ENCODE data around the gene SIGLEC5.

SIGLEC5 gene

DNA sequence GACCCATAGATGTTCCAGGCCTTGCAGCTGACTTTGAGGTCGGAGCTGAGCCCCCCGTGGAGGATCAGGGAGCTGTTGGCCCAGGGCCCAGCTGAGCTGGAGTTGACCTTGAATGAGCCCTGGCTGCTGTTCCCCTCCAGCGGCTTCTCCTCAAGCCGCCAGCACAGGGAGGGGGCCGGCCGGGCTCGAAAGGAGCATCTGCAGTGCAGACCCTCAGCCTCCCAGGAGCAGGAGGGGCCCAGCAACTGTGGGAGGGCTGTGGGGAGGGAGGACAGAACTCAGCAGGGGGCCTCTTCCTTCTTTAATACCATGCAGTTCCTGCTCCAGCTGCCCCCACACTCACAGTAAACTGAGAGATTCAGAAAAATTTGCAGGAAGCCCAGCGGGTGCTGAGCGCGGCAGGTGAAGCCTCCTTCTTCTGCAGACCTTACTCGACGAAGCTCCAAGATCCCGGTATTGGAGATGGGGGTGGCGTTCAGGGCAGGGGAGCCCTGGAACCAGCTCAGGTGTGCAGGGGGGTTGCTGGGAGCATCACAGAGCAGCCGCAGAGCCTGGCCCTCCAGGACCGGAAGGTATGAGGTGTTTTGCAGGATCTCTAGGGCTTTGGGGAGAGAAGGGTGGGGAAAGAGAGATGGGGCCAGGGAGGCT lies 2.6 kb downstream of the SIGLEC5 start:
- DNase-seq, result no peak

DNA sequence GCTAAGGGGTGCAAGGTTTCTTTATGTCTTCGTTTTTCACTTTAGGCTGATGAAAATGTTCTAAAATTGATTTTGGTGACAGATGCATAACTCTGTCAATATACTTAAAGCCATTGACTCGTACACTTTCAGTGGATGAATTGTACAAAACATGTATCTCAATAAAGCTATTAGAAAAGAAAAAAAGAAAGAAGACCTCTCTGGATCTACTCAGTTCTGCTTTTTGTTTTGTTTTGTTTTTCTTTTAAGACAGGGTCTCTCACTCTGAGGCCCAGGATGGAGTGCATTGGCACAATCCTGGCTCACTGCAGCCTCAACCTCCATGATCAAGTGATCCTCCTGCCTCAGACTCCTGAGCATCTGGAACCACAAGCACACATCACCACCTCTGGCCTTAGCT lies 3.5 kb downstream of the SIGLEC5 start:
- no peak for DNase-seq

GRCh38 chr19:51621178-51621577 lies 9.0 kb downstream of the SIGLEC5 start:
- no peak for DNase-seq

- DNase-seq, result no peak
These were observed 14.2 kb downstream of the SIGLEC5 start for GRCh38 chr19:51615991-51616390.

DNA sequence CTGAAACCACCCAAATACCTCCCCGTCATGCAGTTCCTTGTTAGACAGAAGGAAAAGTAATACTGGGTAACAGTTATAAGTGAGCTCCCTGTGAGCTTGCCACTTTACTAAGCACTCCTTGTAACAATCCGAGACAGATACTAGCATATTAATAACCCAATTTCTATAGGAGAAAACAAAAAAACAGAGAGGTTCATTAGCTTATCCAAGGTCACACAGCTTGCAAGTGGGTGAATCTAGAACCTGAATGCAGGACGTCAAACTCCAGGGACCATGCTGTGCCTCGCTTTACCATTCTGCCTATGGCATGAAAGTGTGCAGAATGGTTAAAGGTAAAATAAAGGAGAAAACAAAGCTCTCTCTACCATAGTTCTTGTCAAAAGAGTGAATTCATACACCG lies 15.4 kb downstream of the SIGLEC5 start:
- no peak for DNase-seq

- no peak for DNase-seq
These were observed 19.6 kb downstream of the SIGLEC5 start for GRCh38 chr19:51610576-51610975.

DNA sequence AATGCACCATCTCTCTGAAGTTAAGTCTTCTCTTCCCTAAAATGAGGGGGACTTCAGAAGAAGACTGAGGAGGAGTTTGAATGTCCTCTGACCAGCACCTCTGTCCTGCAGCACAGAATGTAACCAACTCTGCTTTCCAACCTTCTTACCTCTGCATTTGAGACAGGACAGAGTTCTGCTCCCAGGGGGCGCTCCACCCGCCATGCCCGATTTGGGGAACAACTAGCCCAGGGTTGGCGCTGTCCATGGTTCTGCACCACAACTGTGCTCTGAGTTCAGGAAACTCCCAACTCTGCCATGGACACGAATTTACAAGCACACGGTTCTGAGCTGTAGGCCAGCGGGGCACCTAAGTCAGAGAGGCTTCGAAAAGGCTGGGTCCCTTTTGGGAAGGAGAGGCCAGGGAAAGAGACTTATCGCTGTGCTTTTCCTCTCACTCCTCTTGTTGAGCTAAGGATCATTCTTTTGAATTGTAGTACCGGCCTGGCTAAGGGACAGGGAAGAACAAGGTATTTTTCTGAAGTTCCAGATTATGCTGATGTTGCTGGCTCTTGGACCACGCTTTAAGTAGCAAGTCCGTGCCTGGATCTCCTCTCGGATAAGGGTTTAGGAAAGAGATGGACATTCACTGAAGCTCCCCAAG lies 22.2 kb downstream of the SIGLEC5 start:
- no peak for DNase-seq

DNA sequence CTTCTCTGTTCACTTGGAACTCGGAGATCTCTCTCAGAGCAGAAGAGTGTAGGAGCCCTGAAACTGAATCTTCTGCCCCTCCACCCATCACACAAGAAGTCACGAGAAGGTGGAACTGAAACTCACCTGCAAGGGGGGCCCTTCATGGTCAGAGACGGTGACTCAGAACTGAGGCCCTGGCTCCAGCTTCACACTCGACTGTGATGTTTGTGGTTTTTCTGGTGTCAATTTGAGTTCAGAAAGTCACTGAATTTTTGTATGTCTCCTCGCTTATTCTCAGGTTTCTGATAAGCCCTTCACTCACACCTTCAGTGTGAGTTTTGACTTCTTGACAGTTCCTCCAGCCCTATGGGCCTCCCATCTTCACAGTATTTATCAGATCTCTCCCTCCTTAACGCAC lies 23.1 kb downstream of the SIGLEC5 start:
- no peak for DNase-seq

DNA sequence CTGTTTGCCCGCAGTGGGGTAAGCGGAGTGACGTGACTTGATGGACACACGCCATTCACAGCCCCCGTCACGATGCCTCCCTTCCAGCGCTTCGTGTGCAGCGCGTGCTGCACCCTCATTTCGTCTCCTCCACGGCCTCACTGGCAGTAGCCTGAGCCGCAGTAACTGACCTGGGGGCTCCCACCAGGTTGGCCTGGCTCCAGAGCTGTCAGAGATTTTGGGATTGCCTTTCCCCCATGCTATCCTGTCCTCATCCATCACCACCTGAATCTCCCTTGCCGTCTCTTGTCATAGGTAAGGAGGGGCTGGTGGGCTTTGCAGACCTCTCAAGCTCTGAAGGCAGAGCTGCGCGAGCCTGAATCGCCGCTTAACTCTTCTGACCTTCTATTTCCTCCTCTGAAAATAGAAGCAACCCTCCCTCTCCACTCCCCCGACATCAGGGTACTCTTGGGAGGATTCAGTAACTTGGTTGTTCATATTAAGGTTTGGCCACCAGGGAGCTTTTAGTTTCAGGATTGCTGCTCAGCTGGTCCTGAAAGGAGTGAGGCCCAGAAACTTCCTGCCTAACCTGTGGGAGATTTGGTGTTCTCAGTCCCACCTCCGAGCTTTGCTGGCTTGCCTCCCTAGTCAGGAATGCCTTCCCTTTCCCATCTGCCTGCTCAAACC lies 27.9 kb downstream of the SIGLEC5 start:
- no peak for DNase-seq

DNA sequence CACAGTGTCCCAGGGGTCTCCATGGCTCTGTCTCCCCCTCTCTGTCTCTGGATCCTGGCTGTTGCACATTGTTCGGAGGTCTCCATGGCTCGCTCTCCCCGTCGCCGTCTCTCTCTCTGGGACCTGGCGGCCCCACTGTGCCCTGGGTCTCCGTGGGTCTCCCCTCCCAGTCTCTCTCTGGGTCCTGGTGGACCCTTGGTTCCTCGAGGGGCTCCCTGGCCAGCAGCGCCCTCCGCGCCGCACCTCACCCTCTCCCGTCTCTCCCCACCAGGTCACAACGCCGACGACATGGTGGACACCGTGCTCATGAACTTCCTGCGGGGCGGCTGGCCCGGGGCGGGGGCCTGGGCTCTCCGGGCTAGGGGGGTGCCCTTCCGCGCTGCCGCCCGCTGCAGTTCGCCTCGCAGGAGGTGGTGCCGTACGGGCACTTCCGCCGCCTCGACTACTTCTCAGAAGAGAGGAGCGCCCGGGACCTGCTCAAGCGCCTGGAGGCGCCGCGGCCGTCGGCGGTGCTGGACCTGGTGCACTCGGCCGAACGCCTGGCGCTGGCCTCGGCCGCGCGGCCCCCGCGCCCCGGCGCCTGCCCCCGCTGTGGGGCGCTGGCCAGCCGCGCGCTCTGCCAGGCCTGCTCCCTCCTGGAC lies 29.1 kb downstream of the SIGLEC5 start:
- DNase-seq, result no peak

- no peak for DNase-seq
These were observed 31.1 kb downstream of the SIGLEC5 start for GRCh38 chr19:51599084-51599483.

DNA sequence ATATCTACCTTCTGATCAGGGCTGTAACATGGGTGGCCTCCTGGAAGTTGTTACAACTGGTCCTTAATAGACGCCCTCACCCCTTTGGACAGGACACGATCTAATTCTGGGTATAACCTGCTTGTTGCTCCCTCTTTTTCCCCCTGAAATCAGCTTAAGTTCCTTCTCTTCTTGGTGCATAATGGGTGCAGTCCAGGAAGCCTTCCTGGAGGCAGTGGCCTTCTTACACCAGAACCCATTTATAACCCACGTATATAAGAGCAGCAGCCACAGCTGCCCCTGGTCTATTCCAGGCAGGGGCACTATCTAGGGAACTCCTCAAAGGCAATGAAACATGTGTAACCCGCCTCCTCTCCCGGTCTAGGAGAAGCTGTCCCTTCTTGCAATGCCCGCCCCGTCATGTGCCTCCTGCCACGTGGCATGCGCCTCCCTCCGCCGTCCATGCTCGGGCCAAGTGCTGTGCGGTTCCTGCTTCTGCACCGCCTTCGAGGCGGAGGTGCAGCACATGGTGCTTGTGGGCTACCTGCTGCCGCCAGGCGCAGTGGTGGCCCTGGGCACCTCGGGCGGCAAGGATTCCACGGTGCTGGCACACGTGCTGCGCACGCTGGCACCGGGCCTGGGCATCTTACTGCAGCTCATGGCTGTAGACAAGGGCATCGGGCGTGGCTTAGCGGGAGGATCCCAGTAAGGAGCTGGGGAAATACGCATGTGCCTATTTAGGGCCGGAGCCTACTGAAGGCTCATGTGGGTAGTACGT lies 31.9 kb downstream of the SIGLEC5 start:
- DNase-seq, result no peak

DNA sequence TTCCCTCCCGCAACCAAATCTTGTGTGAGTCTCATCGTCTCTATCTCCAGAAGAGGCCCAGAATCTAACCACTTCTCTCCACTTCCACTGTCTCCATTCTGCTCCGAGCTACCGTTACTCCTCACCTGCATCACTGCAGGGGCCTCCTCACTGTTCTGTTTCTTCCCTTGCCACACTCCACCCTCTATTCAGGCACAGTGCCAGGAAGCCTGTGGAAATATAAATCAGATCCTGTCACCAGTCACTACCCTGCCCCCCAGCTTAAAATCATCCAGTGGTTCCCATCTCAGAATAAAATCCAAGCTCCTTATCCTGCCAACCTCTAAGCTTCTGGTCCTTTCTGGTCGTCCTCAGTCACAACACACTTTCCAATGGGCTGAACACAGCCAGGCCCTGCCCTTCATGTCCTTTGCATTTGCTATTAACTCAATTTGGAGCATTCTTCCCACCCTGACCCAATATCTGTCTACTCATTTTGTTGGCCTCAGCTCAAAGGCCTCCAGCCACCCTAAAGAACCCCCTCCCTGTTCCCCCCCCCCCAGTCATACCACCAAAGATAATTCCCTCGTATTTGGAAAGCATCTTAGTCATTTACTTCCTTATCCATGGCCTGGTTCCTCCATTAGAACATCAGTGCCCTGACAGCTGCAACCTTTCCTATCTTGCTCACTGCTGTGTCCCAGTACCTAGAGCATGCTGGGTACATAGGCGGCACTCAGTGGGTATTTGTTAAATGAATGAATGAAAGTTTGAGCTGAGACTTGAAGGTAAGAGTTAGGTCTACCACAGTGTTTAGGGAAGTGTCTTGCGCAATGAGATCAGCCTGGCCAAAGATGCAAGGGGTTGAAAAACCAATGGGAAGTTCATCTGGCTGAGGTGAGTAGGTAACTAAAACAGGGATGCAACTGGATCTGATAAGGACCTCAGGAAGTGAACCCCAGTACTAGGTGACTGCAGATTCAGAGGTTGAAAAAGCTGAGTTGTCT lies 34.7 kb downstream of the SIGLEC5 start:
- DNase-seq, result no peak

DNA sequence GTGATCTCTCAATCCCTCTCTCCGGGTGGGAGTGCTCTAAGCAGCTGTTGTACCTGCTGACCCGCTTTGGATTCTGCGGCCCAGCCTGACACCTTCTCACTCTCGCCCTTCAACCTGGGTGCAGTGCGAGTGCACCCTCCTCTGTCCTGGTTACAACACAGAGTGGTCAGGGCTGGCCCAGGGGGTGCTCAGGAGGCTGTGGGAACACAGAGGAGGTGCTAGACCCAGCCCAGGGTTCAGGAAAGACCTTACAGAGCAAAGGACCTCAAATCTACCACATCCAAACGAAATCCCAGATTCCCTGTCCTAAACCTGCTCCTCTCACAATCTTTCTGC lies 35.5 kb downstream of the SIGLEC5 start:
- no peak for DNase-seq

DNA sequence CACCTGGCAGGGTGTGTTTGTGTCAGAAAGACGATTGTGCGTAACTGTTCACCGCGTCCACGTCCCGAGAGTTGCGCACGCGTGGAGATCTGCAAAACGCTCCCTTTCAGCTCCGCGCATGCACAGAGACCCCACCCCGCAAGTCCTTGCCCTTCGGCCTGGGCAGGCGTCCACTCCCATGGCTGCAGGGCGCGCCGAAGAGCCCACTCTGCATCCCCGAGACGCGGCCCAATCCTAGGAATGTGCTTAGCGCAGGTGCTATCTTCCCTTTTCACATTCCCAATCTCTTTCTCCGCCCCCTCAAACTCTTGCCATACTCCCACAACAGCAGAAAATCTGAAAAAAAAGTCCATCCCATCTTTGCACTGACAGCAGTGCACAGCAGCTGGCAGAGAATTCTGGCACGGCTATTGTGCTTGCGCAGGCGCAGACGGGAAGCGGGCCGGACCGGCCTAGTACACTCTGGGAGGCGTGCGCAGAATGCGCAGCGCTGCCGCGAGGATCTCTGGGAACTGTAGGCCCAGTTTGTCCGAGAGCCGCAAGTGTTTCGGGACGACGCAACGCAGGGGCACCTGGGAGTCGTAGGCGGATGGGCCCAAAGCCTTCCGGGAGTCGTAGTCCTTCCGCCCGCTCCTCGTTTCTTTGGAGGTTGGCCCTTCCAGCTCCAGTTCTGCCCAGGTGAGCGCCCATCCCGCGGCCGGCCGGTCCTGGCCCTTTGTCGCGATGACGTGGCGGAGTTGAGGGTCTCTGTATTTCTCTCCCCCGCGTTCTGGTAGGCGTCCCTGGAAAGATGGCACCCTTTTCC lies 36.0 kb downstream of the SIGLEC5 start:
- DNase-seq, result peak; percentile 93 to 99

- DNase-seq, result no peak
These were observed 36.9 kb downstream of the SIGLEC5 start for GRCh38 chr19:51593138-51593890.

GRCh38 chr19:51592521-51592920 lies 37.7 kb downstream of the SIGLEC5 start:
- DNase-seq, result no peak

- DNase-seq, result no peak
These were observed 39.8 kb downstream of the SIGLEC5 start for GRCh38 chr19:51590441-51590840.

DNA sequence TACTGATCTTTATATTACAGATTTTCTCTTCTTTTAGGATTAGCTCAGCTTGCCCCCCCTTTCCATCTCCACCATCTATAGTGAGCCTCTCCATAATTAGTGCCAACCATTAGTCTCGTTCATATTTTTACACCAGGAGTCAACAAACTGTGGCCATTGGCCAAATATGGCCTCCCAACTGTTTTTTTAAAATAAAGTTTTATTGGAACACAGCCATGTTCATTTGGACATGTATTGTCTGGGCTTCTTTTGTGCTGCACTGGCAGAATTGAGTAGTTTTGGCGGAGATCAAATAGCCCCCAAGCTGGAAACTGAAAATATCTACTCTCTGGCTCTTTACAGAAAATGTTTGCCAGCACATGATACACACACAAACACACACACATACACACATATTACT lies 40.7 kb downstream of the SIGLEC5 start:
- no peak for DNase-seq

All from NCI-H524 (cell line).